ENCODE data around the gene ACAD11.

GRCh38 chr3:132522353-132522752 lies 137.3 kb downstream of the ACAD11 start:
- TF ChIP-seq POLR2A (IDR thresholded peaks at IDR 0.05; ENCODE audit: low read length) (no peak), GATA1 (IDR thresholded peaks at IDR 0.05; ENCODE audit: low read depth, low read length) (no peak)
